ENCODE data around the gene CD46.

The CD46 gene

GRCh38 chr1:207831517-207832327, 79.9 kb downstream of the CD46 start:
- no peak for DNase-seq

GRCh38 chr1:207832796-207833195, 80.9 kb downstream of the CD46 start:
- no peak for DNase-seq

- DNase-seq, result no peak
These were observed 81.5 kb downstream of the CD46 start for GRCh38 chr1:207833381-207833780.

- DNase-seq, result no peak
These were observed 82.3 kb downstream of the CD46 start for GRCh38 chr1:207833956-207834660.

- DNase-seq, result no peak
These were observed 84.1 kb downstream of the CD46 start for GRCh38 chr1:207835958-207836357.

GRCh38 chr1:207836591-207837347, 84.9 kb downstream of the CD46 start:
- no peak for DNase-seq

- DNase-seq, result no peak
These were observed 85.8 kb downstream of the CD46 start for GRCh38 chr1:207837673-207838072.

- DNase-seq, result peak; percentile 56
These were observed 86.6 kb downstream of the CD46 start for GRCh38 chr1:207838156-207839082.

GRCh38 chr1:207839083-207839413, 87.2 kb downstream of the CD46 start:
- DNase-seq, result no peak

GRCh38 chr1:207840380-207840779, 88.5 kb downstream of the CD46 start:
- no peak for DNase-seq

GRCh38 chr1:207841293-207841692, 89.4 kb downstream of the CD46 start:
- DNase-seq, result no peak

GRCh38 chr1:207841901-207842300, 90.0 kb downstream of the CD46 start:
- DNase-seq, result no peak

GRCh38 chr1:207842506-207842905, 90.7 kb downstream of the CD46 start:
- no peak for DNase-seq

GRCh38 chr1:207844371-207844770, 92.5 kb downstream of the CD46 start:
- DNase-seq, result no peak

Data from DMS153 (cell line).